K562 (cell line): Measurements from ENCODE around the gene SDHC. TPM values are rescaled to one million over a fixed set of nuclear protein-coding genes. Genes with fewer than 3 reads are reported as not detected.
A peak's percentile ranks its signal among the peaks of the same experiment; 100 is the strongest.

Experiments
- ASH1L ChIP-seq: fragments of 450-650 bp; IDR thresholded peaks from 2 replicates; pipeline ENCODE4 v1.6.1; 2018; ENCODE audit warnings: borderline replicate concordance, mild to moderate bottlenecking, low read depth; ENCODE audit not compliant: partially characterized antibody
- BCOR ChIP-seq: fragments of 450-650 bp; IDR thresholded peaks from 2 replicates; pipeline ENCODE4 v1.6.1; 2016
- CBX5 ChIP-seq: IDR thresholded peaks from 2 replicates; pipeline ENCODE4 v1.6.1; 2014; ENCODE audit warnings: low read depth, borderline replicate concordance
- CREB1 ChIP-seq, 2 experiments: sonication (generic) in 1 of 2; formaldehyde crosslinking in 1 of 2; IDR thresholded peaks; 2 replicates each; pipeline versions ENCODE4 v1.6.1 to v1.8.0; 2012 to 2022; ENCODE audit warnings: inconsistent platforms in 1 of 2, mild to moderate bottlenecking in 1 of 2, missing genetic modification reagents in 1 of 2, moderate library complexity in 1 of 2
- EGR1 ChIP-seq: fragments of 450-650 bp; conservative IDR thresholded peaks from 2 replicates; pipeline ENCODE4 v1.6.1; 2017; ENCODE audit warnings: mild to moderate bottlenecking
- HEY1 ChIP-seq: fragments of 250-450 bp; sonication (Bioruptor Pico); IDR thresholded peaks from 2 replicates; pipeline ENCODE4 v1.5.0; 2020; ENCODE audit warnings: mild to moderate bottlenecking, moderate library complexity, borderline replicate concordance
- HNRNPH1 ChIP-seq: fragments of 200-400 bp; formaldehyde crosslinking; optimal IDR thresholded peaks from 2 replicates; pipeline ENCODE3; 2017; ENCODE audit warnings: low read depth, mild to moderate bottlenecking, low read length, moderate library complexity
- JUN ChIP-seq, 2 experiments: sonication (generic) in 1 of 2; formaldehyde crosslinking in 1 of 2; IDR thresholded peaks; 2 replicates each; pipeline versions ENCODE4 v1.6.1 to v1.8.0; 2012 to 2022; ENCODE audit warnings: borderline replicate concordance in 2 of 2, mild to moderate bottlenecking in 2 of 2, improper control_type of control experiment in 1 of 2, low read depth in 1 of 2, low read length in 1 of 2, missing genetic modification reagents in 1 of 2
- KDM4B ChIP-seq, 2 experiments: fragments of 450-650 bp in 1 of 2; sonication (generic) in 1 of 2; IDR thresholded peaks; 2 replicates each; pipeline ENCODE4 v1.6.1; 2016 to 2017; ENCODE audit warnings: borderline replicate concordance in 2 of 2, antibody characterized with exemption in 1 of 2, low read depth in 1 of 2, mild to moderate bottlenecking in 1 of 2
- MAZ ChIP-seq, 2 experiments: fragments of 450-650 bp in 1 of 2; sonication (generic) in 1 of 2; formaldehyde crosslinking; IDR thresholded peaks in 1 of 2; conservative IDR thresholded peaks in 1 of 2; 2 replicates each; pipeline versions ENCODE4 v1.4.0 to v1.5.0; 2020; ENCODE audit warnings: mild to moderate bottlenecking in 1 of 2, missing genetic modification reagents in 1 of 2
- NFIC ChIP-seq: fragments of 450-650 bp; IDR thresholded peaks from 2 replicates; pipeline ENCODE4 v1.6.1; 2017; ENCODE audit warnings: mild to moderate bottlenecking, inconsistent platforms
- NR2C1 ChIP-seq, 2 experiments: fragments of 450-650 bp; IDR thresholded peaks; 2 replicates each; pipeline ENCODE4 v1.6.1; 2017; ENCODE audit warnings: mild to moderate bottlenecking in 2 of 2, antibody characterized with exemption in 1 of 2, inconsistent platforms in 1 of 2, missing compliant biosample characterization in 1 of 2, missing genetic modification characterization in 1 of 2
- PYGO2 ChIP-seq: fragments of 450-650 bp; IDR thresholded peaks from 2 replicates; pipeline ENCODE4 v1.6.1; 2016; ENCODE audit warnings: mild to moderate bottlenecking, missing genetic modification characterization, moderate library complexity, missing compliant biosample characterization
- SLC30A9 ChIP-seq: fragments of 250-450 bp; sonication (Bioruptor Pico); IDR thresholded peaks from 2 replicates; pipeline ENCODE4 v1.8.0; 2022; ENCODE audit warnings: mild to moderate bottlenecking, moderate library complexity
- SMC3 ChIP-seq: conservative IDR thresholded peaks from 2 replicates; pipeline ENCODE4 v1.6.1; 2011; ENCODE audit warnings: low read depth, low read length, improper control_type of control experiment; ENCODE audit not compliant: insufficient read depth
- SRSF3 ChIP-seq: fragments of 200-400 bp; formaldehyde crosslinking; IDR thresholded peaks from 2 replicates; pipeline ENCODE4 v1.6.1; 2016; ENCODE audit warnings: mild to moderate bottlenecking, low read length, moderate library complexity; ENCODE audit not compliant: insufficient read depth
- TARDBP ChIP-seq: fragments of 450-650 bp; IDR thresholded peaks from 2 replicates; pipeline ENCODE4 v1.6.1; 2016
- TCFL5 ChIP-seq: fragments of 250-450 bp; sonication (Bioruptor Pico); conservative IDR thresholded peaks from 2 replicates; pipeline ENCODE4 v1.6.1; 2021; ENCODE audit warnings: mild to moderate bottlenecking, moderate library complexity, matching md5 sums
- ZBTB1 ChIP-seq: sonication (generic); formaldehyde crosslinking; IDR thresholded peaks from 2 replicates; pipeline ENCODE4 v1.8.1; 2023; ENCODE audit warnings: missing genetic modification reagents, low read depth, mild to moderate bottlenecking, borderline replicate concordance
- ZC3H4 ChIP-seq: sonication (generic); formaldehyde crosslinking; IDR thresholded peaks from 2 replicates; pipeline ENCODE4 v1.9.0; 2021; ENCODE audit warnings: missing genetic modification reagents, borderline replicate concordance
- ZNF239 ChIP-seq: fragments of 250-450 bp; sonication (Bioruptor Pico); IDR thresholded peaks from 2 replicates; pipeline ENCODE4 v1.4.0; 2020; ENCODE audit warnings: mild to moderate bottlenecking
- ZNF263 ChIP-seq: sonication (generic); formaldehyde crosslinking; IDR thresholded peaks from 2 replicates; pipeline ENCODE4 v1.8.0; 2022; ENCODE audit warnings: mild to moderate bottlenecking, missing genetic modification reagents, borderline replicate concordance
- ZNF511 ChIP-seq: sonication (generic); formaldehyde crosslinking; IDR thresholded peaks from 2 replicates; pipeline ENCODE4 v1.8.0; 2022; ENCODE audit warnings: mild to moderate bottlenecking, missing genetic modification reagents
- polyA plus RNA-seq, 8 experiments: library from polyadenylated mRNA; depleted of rRNA in 4 of 8; stranded (reverse) in 5 of 8; unstranded in 3 of 8; fragments of >200 nt; fragmentation: Nextera tagmentation in 2 of 8; fragmentation: Illumina TruSeq in 1 of 8; extraction: Ambion mirVana in 2 of 8; extraction: Trizol in 1 of 8; gene quantifications; 2 replicates each; pipeline versions ENCODE4 v1.2.1 to v1.2.3, GENCODE V29; 2011 to 2014; ENCODE audit warnings: inconsistent platforms in 1 of 8, missing spikeins in 1 of 8
- total RNA-seq, 7 experiments: library from RNA; depleted of rRNA in 6 of 7; stranded (reverse); fragments of >200 nt in 6 of 7; fragmentation: Illumina TruSeq in 2 of 7; extraction: Trizol in 2 of 7; gene quantifications; 2 replicates each; pipeline versions ENCODE4 v1.2.1 to v1.2.3, GENCODE V29; 2011 to 2021; ENCODE audit warnings: low replicate concordance in 1 of 7

Gene SDHC
- total and polyA plus RNA-seq, 9 of the 15 experiments (the other 6 are each of a cell fraction or from before 2014, with no cell fraction given): 7.7 to 309 (median 174) TPM

- TF ChIP-seq BCOR (0 out of 2 replicates have a peak, but pooled peaks have one; percentile 15), ZC3H4 (no peak), NFIC (no peak; the same call in 1 of the 2 replicates), EGR1 (peak; percentile 62), CBX5 (no peak), NR2C1 (IDR thresholded peaks at IDR 0.05) (peak; percentile 72), NR2C1 (tag; IDR thresholded peaks at IDR 0.05) (peak; percentile 72), HEY1 (CRISPR knock-in tag) (no peak), TARDBP (no peak), ZNF263 (no peak), ZBTB1 (CRISPR knock-in tag) (0 out of 2 replicates have a peak, but pooled peaks have one; percentile 21), ZNF511 (peak; percentile 72; the same call in 1 of the 2 replicates), SMC3 (no peak), MAZ (CRISPR knock-in tag; conservative IDR thresholded peaks at IDR 0.05 in 1 of 2, IDR thresholded peaks at IDR 0.05 in 1 of 2) (peak; percentile 92 to 96), CREB1 (IDR thresholded peaks at IDR 0.05) (peak; percentile 88), CREB1 (CRISPR knock-in tag; IDR thresholded peaks at IDR 0.05) (peak; percentile 90), ASH1L (no peak), PYGO2 (tag) (no peak), ZNF239 (CRISPR knock-in tag) (no peak), SLC30A9 (no peak), SRSF3 (no peak), KDM4B (IDR thresholded peaks at IDR 0.05; ENCODE audit: borderline replicate concordance in 2 of 2, low read depth in 1 of 2) (peak in 1 of 2 experiments; percentile 84; a peak in 1 of 4 replicates), TCFL5 (CRISPR knock-in tag) (0 out of 2 replicates have a peak, but pooled peaks have one; percentile 22), JUN (IDR thresholded peaks at IDR 0.05; ENCODE audit: borderline replicate concordance, low read depth, low read length) (no peak), JUN (CRISPR knock-in tag; IDR thresholded peaks at IDR 0.05; ENCODE audit: borderline replicate concordance) (peak; percentile 56; the same call in 1 of the 2 replicates), HNRNPH1 (no peak)
Measured at GRCh38 chr1:161314201-161314981, at the start of gene SDHC (continued).
